ENCODE results near the gene XKR8.

The XKR8 gene

GRCh38 chr1:27954186-27954585 is 5.6 kb upstream of the XKR8 start:
- H3K4me3 ChIP-seq (ENCODE audit: low read depth, low read length), result no peak overlapping the region
- TF ChIP-seq, protein P1, sequence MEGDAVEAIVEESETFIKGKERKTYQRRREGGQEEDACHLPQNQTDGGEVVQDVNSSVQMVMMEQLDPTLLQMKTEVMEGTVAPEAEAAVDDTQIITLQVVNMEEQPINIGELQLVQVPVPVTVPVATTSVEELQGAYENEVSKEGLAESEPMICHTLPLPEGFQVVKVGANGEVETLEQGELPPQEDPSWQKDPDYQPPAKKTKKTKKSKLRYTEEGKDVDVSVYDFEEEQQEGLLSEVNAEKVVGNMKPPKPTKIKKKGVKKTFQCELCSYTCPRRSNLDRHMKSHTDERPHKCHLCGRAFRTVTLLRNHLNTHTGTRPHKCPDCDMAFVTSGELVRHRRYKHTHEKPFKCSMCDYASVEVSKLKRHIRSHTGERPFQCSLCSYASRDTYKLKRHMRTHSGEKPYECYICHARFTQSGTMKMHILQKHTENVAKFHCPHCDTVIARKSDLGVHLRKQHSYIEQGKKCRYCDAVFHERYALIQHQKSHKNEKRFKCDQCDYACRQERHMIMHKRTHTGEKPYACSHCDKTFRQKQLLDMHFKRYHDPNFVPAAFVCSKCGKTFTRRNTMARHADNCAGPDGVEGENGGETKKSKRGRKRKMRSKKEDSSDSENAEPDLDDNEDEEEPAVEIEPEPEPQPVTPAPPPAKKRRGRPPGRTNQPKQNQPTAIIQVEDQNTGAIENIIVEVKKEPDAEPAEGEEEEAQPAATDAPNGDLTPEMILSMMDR (IDR thresholded peaks at IDR 0.05; ENCODE audit: insufficient read depth, low read depth, low read length, missing control alignments), result no peak
- DNase-seq (ENCODE audit: low read depth), result no peak

DNA sequence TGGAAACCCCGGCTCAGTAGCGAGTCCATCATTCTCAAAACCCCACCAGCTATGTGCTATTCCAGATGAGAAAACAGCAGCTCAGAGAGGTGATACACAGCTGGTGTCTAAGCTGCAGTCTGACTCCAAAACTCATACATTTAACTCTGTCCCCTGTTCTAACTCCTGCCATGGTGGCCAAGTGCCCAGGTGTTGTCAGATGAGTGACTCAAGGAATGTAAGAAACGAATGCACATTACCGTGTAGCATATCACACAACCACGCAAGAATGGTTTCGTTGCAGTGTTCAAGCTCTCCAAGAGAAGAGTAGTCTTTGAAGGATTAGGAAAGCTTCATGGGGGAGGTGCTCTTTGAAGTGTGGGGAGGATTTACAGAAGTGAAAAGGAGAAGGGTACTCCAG is 4.7 kb upstream of the XKR8 start:
- TF ChIP-seq, protein P1 (IDR thresholded peaks at IDR 0.05; ENCODE audit: insufficient read depth, low read depth, low read length, missing control alignments), result no peak
- no peak overlapping the region for H3K4me3 ChIP-seq (ENCODE audit: low read depth, low read length)
- no peak for DNase-seq (ENCODE audit: low read depth)

GRCh38 chr1:27956761-27957160 is 3.0 kb upstream of the XKR8 start:
- no peak overlapping the region for H3K4me3 ChIP-seq (ENCODE audit: low read depth, low read length)
- no peak for DNase-seq (ENCODE audit: low read depth)
- TF ChIP-seq, protein P1 (IDR thresholded peaks at IDR 0.05; ENCODE audit: insufficient read depth, low read depth, low read length, missing control alignments), result no peak

GRCh38 chr1:27957655-27958054 is 2.1 kb upstream of the XKR8 start:
- no peak for DNase-seq (ENCODE audit: low read depth)
- TF ChIP-seq, protein P1 (IDR thresholded peaks at IDR 0.05; ENCODE audit: insufficient read depth, low read depth, low read length, missing control alignments), result no peak
- no peak overlapping the region for H3K4me3 ChIP-seq (ENCODE audit: low read depth, low read length)

DNA sequence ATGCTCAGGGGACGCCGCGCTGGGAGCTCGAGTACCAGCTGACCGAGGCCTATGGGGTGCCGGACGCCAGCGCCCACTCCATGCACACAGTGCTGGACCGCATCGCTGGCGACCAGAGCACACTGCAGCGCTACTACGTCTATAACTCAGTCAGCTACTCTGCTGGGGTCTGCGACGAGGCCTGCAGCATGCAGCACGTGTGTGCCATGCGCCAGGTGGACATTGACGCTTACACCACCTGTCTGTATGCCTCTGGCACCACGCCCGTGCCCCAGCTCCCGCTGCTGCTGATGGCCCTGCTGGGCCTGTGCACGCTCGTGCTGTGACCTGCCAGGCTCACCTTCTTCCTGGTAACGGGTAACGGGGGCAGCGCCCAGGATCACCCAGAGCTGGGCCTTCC is 1.3 kb upstream of the XKR8 start:
- no peak overlapping the region for H3K4me3 ChIP-seq (ENCODE audit: low read depth, low read length)
- DNase-seq (ENCODE audit: low read depth), result no peak
- TF ChIP-seq, protein P1 (IDR thresholded peaks at IDR 0.05; ENCODE audit: insufficient read depth, low read depth, low read length, missing control alignments), result no peak

- H3K4me3 ChIP-seq (ENCODE audit: low read depth, low read length), result no peak overlapping the region
- TF ChIP-seq, protein P1 (IDR thresholded peaks at IDR 0.05; ENCODE audit: insufficient read depth, low read depth, low read length, missing control alignments), result no peak
- DNase-seq (ENCODE audit: low read depth), result no peak
Observed at GRCh38 chr1:27960762-27961645, 1.2 kb downstream of the XKR8 start.
